Left kidney (tissue), 8 donors: ENCODE measurements around the gene CASP12. TPM values are rescaled to one million over a fixed set of nuclear protein-coding genes. Genes with fewer than 3 reads are reported as not detected.
A peak's percentile ranks its signal among the peaks of the same experiment; 100 is the strongest.
"Not testable (repeated sequence)": the region's sequence is repeated elsewhere in the genome, so short reads cannot be mapped to it uniquely, and the experiment has no call there.

ENCODE experiments used
- DNase-seq: peaks from one replicate; pipeline ENCODE4 v3.0.0-alpha.2; 2013
- long read RNA-seq, 8 donors: transcript quantifications; one replicate each; lab custom pipeline, GENCODE V29; 2026
- polyA plus RNA-seq: library from polyadenylated mRNA; unstranded; fragments of 120-200 nt; gene quantifications from one replicate; pipeline ENCODE4 v1.2.1, GENCODE V29; 2013; ENCODE audit not compliant: insufficient read length

Gene CASP12
- polyA plus RNA-seq, result 0.65 TPM
- long read RNA-seq, donor 1, partial matches to known transcripts, result 0 of 1 reads
- long read RNA-seq, donor 1, other reads (novel, unspliced or antisense), result 0 of 1 reads
- long read RNA-seq, donor 2, result 0 reads
- long read RNA-seq, donor 3, result 0 reads
- long read RNA-seq, donor 4, result 0 reads
- long read RNA-seq, donor 5, result 0 reads
- long read RNA-seq, donor 6, result 0 reads
- long read RNA-seq, donor 7, result 0 reads
- long read RNA-seq, donor 8, result 0 reads

GRCh38 chr11:104897891-104898684, at the start of gene CASP12:
TSS of gene CASP12 (minus strand) at chr11:104898460.
- peak; percentile 10 for DNase-seq

- no peak for DNase-seq
Observed at GRCh38 chr11:104946907-104947306, 48.6 kb upstream of the CASP12 start.

- DNase-seq, result no peak
Observed at GRCh38 chr11:104944076-104944475, 45.8 kb upstream of the CASP12 start.

GRCh38 chr11:104943561-104943960, 45.3 kb upstream of the CASP12 start:
- DNase-seq, result no peak

GRCh38 chr11:104934594-104934993, 36.3 kb upstream of the CASP12 start:
- no peak for DNase-seq

DNA sequence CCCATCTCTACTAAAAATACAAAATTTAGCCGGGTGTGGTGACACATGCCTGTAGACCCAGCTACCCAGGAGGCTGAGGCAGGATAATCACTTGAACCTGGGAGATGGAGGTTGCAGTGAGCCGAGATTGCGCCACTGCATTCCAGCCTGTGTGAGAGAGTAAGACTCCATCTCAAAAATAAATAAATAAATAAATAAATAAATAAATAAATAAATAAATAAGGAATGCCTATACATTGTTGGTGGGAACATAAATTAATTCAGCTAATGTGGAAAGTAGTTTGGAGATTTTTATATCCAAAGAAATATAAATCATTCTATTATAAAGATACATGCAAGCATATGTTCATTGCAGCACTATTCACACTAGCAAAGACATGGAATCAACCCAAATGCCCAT, 35.8 kb upstream of the CASP12 start:
- not testable (repeated sequence) for DNase-seq

DNA sequence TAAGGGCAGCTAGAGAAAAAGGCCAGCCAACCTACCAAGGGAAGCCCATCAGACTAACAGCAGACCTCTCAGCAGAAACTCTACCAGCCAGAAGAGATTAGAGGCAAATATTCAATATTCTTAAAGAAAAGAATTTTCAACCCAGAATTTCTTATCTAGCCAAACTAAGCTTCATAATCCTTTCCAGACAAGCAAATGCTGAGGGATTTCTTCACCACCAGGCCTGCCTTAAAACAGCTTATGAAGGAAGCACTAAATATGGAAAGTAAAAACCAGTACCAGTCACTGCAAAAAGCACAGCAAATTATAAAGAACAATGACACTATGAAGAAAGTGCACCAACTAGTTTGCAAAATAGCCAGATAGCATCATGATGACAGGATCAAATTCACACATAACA, 30.6 kb upstream of the CASP12 start:
- no peak for DNase-seq

DNA sequence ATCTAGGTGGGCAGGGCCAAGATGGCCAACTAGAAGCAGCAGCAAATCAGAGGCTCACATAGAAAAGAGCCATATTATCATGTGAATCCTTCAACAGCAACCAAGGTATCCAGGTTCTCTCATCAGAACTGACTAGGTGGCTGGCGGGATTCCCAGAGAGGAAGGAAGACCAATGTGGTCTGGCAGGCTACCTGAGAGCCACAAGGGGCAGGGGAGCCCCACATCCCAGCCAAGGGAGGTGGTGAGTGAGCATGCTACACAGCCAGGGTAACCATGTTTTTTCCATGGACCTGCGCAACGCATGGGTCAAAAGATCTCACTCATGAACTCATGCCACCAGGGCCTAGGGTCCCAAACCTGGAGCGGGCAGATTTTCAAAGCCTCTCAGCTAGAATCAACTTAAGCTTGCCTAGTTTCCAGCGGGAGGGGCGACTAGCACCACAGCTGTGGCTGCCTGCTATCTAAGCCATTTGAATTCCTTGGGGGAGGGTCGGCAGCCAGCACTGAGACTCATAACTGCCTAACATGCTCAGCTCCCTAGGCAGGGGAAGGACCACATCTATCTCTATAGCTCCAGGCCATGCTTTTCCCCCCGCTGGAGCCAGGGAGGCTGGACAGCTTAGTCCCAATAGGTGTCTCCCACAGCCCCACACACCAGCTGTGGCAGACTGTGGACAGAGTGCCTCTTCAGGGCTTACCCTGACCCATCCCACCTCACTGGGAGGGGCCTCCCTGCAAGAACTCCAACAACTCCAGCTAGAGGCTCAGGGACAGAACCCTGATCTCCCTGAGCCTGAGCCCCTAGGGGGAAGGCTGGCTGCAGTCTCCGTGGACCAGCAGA, 28.7 kb upstream of the CASP12 start:
- no peak for DNase-seq

DNA sequence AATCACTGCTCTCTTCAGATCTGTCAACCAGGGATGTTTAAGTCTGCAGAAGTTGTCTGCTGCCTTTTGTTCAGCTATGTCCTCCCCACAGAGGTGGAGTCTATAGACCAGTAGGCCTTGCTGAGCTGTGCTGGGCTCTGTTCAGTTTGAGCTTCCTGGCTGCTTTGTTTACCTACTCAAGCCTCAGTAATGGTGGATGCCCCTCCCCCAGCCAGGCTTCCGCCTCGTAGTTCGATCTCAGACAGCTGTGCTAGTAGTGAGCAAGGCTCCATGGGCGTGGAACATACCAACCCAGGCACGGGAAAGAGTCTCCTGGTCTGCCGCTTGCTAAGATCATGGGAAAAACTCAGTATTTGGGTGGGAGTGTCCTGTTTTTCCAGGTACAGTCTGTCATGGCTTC, 27.6 kb upstream of the CASP12 start:
- DNase-seq, result no peak

- no peak for DNase-seq
Observed at GRCh38 chr11:104918113-104918824, 20.0 kb upstream of the CASP12 start.

GRCh38 chr11:104917271-104918112, 19.2 kb upstream of the CASP12 start:
- no peak for DNase-seq

DNA sequence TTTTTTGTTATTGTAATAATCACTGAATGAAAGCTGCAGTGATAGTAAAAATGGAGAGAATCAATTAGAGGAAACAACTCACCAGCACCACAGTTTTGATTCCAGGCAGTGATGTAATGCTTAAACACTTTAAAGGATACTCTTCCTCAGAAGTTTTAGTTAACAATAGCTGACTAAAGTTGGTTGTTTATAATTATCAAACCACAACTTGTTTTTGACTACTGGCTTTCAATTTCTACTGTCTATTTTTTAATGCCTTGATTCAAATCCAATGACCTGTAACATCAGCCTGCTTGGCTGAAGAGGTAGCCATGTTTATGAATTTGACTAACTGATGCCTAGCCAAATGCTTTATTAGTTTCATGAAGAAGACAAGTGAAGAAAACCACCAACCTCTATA, 18.2 kb upstream of the CASP12 start:
- DNase-seq, result no peak

DNA sequence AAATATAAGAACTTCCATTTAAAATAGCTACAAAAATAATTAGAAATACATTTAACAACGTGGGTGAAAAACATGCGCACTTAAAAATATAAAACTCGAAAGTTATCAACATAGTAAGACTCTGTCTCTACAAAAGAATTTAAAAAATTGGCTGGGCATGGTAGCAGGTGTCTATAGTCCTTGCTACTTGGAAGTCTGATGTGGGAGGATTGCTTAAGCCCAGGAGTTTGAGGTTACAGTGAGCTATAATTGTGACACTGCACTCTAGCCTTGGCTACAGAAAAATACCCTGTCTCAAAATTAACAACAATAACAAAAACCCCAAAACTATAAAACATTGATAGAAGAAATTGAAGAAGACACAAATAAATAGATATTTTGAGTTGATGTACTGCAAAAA, 13.8 kb upstream of the CASP12 start:
- DNase-seq, result no peak

- no peak for DNase-seq
Observed at GRCh38 chr11:104908186-104908531, 9.9 kb upstream of the CASP12 start.

GRCh38 chr11:104907521-104908185, 9.4 kb upstream of the CASP12 start:
- no peak for DNase-seq

GRCh38 chr11:104905271-104905670, 7.0 kb upstream of the CASP12 start:
- no peak for DNase-seq

- no peak for DNase-seq
Observed at GRCh38 chr11:104899226-104899625, 966 bp upstream of the CASP12 start.

DNA sequence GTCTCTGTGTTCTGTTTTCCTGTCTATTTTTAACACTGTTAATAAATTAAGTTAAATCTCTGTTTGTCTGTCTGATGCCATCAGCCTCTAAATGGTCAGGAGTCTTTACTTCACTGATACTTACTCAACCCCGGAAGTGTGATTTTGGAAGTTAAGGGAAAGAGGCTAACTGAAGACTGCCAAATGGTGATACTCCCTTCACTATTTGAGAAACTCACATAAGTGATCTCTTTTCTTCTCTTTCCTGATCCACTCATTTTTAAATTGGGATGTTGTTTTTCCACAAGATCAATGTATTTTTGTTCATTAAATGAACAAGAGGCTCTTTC, 389 bp upstream of the CASP12 start:
- DNase-seq, result no peak

DNA sequence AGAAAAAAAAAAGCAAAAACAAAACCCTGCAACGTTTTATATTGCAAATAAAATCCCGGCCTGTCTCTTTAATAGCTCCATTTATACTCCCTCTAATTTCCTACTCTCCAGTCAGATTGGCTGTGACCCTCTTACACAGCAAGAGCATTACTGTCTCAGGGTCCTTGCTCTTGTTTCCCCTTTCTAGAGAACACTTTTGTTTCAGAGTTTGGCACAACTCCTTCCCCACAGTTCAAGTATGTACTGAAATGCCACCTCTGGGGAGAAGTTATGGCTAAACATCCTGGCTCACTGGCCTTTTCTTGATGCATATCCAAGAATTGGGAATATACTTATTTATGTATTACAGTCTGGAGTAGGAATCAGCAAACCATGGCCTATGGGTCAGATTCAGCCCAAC, 2.6 kb downstream of the CASP12 start:
- no peak for DNase-seq

DNA sequence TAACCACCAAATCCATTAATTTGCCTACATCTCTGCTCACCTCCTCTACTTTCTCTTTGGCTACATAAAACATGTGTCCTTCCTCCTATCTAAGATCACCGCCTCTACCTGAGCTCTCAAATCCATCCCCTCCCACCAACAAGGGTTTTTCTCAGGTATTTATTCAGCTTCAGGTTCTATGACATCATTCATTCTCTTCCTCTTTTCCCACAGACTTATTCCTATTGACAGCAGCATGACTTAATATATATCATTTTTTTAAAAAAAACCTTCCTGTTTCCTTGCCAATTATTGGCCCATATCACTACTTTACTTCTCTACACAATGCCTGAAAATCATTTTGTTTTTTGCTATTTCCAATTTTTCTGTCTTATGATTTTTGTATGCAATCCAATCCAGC, 4.4 kb downstream of the CASP12 start:
- no peak for DNase-seq
